HG03139 (cell line): ENCODE data around the gene MCOLN3.
A peak's percentile ranks its signal among the peaks of the same experiment; 100 is the strongest.
"Not testable (repeated sequence)": the region's sequence is repeated elsewhere in the genome, so short reads cannot be mapped to it uniquely, and the experiment has no call there.

ENCODE experiments used
- ATAC-seq: cut with Tn5 transposase; IDR thresholded peaks from one replicate; pipeline ENCODE4 v1.9.1; 2021; ENCODE audit not compliant: unreplicated experiment

Gene MCOLN3

DNA sequence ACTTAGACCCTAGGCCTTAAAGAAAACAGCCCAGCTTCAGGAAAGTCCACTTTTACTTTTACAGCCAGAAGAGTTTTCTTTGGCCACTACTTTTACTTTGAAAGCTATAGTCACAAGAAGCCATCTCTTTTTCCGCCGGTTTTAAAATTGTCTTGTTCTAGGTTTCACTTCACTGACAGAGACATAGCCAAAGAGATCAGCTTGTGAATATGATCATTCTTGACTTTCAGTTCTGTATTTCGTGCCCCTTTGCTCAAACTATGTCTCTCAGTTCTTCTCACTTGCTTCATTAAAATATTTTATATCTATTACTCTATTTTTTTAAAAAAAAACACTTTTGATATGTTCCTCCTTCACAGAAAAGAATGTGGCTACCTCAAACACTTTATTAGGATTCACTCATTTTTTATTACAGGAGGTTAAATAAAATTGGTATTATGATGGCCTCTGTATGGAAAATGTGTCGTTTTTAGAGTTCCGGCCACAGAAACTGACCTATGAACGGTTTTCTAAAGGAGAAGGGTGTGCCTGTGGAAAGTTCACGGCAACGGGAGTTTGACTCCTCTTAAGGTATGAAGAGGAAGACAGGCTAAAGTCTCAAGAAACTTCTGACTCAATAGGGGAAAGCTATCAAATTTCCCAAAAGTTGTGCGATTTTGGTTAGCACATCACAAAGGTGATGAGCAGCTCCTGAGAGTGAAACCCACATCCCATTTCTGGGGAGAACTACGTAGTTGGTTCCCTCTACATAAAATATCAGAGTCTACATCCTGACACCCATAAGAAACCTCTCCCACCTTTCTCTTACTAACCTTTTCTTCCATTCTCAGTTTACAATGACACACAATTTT is 52.6 kb downstream of the MCOLN3 start:
- peak; percentile 40 for ATAC-seq

DNA sequence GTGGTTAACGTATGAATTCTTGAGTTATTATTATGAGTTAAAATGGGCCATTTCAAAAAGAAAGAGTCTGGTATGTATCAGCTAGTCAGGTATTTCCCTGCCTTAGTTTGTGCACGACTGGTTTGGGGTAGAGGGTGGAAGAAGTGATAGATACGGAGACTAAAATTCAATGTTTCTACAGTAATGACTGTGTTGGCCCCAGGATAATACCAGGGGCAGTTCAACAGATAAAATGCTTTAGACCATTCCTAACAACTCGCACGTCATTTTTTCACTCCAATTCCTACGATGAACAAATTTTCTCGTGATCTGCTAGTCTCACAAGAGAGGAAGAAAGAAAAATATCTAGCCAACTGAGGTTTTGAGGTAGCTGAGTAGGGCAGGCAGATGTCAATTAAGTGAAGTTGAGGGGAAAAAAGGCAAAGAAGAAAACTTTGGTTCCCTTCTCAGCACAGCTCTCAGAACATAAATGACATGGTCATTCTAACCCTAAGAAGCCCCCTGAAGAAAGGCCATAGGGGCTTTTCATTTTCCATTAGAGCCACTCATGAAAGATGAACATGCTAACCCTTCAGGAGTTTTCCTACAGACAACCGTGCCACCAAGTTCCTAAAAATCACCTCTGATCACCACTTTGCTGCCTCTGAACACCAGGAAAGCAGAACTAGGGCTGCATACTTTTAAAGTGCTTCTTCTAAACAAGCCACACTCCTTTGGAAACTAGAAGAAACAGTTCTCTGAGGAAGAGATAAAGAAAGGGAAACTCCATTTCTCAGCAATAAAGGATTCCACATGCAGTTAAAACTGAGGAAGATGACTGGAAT is 57.0 kb downstream of the MCOLN3 start:
- ATAC-seq = no peak

DNA sequence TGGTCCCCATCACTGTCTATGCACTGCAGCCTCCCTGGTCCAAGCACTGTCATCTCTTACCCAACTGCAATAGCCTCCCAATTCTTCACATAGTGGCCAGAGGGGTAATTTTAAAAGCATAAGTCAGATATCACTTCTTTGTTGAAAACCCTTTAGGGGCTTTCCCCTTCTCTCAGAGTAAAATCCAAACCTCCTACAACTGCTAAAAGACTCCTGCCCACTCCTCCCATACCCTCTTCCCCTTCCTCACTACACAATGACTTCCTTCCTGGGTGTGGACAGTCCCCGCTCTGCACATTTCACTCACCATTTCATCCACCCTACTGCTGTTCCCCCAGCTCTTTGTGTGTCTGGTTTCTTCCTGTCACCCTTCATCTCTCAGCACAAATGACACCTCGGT is 59.7 kb downstream of the MCOLN3 start:
- peak; percentile 72 for ATAC-seq

DNA sequence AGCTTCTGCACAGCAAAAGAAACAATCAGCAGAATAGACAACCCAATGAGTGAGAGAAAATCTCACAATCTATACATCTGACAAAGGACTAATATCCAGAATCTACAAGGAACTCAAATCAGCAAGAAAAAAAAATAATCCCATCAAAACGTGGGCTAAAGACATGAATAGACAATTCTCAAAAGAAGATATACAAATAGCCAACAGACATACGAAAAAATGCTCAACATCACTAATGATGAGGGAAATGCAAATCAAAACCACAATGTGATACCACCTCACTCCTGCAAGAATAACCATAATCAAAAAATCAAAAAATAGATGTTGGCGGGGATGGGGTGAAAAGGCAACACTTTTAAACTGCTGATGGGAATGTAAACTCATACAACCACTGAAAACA is 61.7 kb downstream of the MCOLN3 start:
- not testable (repeated sequence) for ATAC-seq

DNA sequence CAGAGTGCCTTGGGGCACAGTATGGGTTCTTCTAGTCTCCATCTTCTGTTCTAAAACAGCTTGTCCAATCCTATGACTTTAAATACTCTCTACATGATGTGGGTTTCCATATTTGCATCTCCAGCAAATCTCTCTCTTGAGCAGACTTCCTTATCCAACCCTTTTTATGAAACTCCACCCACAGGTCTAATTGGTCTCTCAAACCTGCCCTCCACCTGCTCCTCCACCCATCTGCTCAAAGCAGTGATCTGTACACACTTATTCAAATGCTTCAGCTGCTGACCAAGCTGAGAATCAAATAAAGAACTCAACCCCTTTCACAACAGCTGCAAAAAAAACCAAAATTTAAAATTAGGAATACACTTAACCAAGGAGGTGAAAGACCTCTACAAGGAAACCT is 62.9 kb downstream of the MCOLN3 start:
- ATAC-seq = peak; percentile 38

DNA sequence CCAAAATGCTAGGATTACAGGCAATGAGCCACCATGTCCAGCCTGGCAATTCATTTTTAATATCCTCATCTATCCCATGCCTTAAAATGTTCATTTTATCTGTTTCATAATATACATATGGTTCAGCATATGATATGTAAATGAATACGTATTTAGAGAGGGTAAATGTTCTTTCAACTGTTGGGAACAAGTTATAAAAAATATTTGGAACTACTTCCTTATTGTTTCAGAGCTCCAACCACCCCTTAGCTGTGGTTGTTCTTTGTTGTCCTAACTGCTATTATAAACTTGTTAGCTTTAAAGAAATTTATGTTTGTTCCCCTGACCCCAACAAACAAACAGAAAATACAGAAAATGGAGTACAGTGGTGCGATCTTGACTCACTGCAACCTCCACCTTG is 65.9 kb downstream of the MCOLN3 start:
- ATAC-seq = no peak

DNA sequence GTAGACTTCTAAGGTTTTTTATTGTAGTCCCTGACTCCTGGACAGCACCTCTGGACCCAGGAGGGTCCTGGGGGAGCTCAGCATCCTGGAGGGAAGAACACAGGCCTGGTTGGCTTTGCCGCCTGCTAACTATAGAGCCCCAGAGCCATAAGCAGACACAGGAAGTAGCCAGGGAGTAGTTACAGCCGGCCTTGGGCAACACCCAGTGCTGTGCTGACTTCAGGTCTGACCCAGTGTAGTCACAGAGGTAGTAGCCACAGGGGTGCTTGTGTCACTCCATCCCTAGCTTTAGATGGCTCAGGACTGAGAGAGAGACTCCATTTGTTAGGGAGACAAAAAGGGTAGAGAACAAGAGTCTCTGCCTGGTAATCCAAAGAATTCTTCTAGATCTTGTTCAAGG is 73.3 kb downstream of the MCOLN3 start:
- ATAC-seq = no peak

DNA sequence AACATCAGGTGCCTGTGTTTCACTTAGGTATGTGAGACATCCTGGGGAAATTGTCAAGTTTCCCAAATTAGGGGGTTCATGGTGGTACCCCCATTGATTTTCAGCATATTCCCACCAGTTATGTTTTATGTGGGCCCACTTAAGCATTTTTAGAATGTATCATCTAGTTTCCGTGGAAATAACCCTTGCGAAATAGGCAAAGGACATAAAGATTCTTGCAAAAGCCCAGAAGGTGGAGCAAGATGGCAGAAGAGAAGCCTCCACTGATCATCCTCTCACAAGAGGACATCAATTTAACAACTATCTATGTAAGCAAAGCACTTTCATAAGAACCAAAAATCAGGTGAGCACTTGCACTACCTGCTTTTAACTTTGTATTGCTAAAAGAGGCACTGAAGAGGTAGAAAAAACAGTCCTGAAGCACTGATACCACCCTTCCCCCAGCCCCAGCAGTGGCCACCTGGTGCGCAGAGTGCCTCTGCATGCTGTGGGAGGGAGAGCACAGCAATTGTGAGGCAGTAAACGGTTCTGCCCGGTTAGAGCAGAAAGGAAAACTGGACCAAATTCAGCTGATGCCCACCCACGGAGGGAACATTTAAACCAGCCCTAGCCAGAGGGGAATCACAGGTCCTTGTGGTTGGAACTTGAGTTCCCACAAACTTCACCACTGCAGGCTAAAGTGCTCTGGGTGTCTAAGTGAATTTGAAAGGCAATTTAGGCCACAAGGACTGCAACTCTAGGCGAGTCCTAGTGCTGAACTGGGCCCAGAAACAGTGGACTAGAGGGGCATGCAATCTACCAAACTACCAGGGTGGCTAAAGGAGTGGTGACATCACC is 74.6 kb downstream of the MCOLN3 start:
- peak; percentile 33 for ATAC-seq

DNA sequence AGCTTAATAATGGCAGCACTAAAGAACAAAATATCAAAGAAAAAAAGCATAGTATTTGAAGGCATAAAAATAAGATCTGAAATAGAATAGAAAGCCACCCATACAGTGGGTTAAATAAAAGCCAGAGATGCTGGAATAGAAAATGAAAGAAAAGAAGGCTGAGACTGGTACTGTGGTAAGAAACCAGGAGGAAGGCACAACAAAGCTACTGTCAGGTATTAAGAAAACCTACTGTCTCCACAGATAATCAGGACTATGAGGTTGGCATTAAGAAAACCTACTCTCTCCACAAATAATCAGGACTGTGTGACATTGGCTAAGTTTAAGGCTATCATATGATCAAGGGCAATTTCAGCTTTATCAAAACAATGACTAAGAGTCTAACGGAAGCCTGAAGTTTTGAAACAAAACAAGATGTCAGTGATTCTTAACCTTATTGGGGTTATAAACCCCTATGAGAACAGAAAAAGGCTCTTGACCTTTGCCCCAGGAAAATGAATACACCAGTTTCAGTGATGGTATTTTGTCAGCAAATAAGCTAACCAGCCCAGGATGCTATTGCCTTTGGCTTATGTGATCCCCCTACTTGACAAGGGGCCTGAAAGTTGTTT is 75.8 kb downstream of the MCOLN3 start:
- peak; percentile 32 for ATAC-seq

DNA sequence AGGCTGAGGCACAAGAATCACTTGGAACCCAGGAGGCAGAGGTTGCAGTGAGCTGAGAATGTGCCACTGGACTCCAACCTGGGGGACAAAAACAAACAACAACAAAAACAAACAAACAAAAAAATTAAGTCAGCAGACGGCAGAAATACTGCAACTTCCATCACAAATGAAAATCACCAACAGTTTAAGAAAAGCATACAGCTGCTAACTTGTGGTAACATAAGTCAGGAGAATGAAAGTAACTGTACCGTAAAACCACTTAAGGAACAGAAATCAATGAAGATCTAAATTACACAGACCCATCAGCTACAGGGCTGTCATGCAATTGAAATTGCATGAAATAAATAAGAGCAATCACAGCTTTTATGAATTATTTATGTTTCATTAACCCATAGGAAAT is 76.3 kb downstream of the MCOLN3 start:
- ATAC-seq = peak; percentile 37

DNA sequence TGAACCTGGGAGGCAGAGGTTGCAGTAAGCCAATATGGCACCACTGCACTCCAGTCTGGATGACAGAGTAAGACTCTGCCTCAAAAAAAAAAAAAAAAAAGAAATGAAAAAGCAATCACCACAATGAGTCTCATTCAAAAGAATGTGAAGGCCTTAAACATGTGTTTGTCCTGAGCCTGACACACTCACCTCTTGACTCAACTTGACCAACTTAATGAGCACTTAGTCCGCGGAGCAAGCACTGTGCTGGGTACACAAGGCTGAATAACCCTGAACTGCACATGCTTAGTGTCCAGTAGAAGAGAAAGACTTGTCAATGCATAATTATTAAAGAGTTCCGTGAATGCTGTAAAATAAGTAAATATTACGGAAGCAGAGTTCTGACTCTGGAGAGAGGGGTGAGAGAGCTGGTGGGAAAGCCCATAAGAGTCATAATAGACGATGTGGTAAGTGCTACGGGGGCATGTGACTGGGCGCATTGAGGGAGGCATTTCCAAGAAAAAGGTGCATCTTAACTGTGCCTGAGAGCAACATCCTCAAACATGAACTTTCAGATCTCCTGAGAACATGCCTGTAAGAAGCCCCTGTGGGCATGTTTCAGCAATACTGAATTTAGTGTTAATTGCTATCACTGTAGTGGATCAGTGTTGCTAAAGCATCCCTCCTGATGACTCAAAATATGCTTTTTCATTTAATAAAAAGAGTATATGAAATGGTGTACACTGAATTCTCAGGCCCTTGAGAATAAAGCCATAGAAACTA is 78.6 kb downstream of the MCOLN3 start:
- ATAC-seq = peak; percentile 37

DNA sequence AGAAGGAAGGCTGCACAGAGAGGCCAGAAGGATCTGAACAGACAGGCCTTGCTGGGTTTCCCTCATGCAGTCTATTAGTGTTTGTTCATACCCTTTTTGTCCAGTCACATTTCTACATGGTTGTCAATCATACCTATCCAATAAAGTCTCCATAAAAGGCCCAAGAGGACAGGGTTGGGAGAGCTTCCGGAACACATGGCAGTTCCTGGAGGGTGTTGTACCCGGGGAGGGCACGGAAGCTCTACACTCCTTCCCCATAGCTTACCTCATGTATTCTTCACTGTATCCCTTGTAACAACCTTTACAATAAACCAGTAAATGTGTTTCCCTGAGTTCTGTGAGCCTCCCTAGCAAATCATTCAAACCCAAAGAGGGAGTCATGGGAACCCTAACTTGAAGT is 79.4 kb downstream of the MCOLN3 start:
- no peak for ATAC-seq

DNA sequence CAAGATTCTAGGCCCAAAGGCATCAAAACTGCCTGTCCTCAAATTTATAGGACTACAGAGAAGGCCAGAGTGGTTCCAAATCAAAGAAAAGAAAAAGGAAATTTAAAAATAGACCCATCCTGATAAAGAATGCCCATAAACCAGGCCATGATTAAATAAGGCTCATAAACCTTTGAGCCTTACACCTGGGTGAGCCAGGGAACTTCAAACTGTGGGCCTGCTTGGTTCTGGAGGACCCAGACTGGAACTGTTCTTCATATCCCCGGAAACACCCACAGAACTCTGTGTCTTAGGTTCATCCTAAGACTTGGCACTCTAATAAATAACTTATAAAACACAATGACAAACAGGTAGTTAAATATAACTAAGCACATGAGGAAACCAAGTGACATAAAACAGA is 80.2 kb downstream of the MCOLN3 start:
- no peak for ATAC-seq
